ENCODE data around the gene IGLL5.

Gene IGLL5

GRCh38 chr22:22929381-22930221 is 42.0 kb downstream of the IGLL5 start:
- FAIRE-seq = no peak

GRCh38 chr22:22930222-22930497 is 42.5 kb downstream of the IGLL5 start:
- no peak for FAIRE-seq

GRCh38 chr22:22930571-22931556 is 43.2 kb downstream of the IGLL5 start:
- FAIRE-seq = no peak

GRCh38 chr22:22931557-22932270 is 44.1 kb downstream of the IGLL5 start:
- FAIRE-seq = no peak

- no peak for FAIRE-seq
Observed at GRCh38 chr22:22932512-22932941, 44.9 kb downstream of the IGLL5 start.

- no peak for FAIRE-seq
Observed at GRCh38 chr22:22933100-22933806, 45.6 kb downstream of the IGLL5 start.

GRCh38 chr22:22933807-22934542 is 46.4 kb downstream of the IGLL5 start:
- no peak for FAIRE-seq

- FAIRE-seq = no peak
Observed at GRCh38 chr22:22934543-22935055, 47.0 kb downstream of the IGLL5 start.

- no peak for FAIRE-seq
Observed at GRCh38 chr22:22935056-22935545, 47.5 kb downstream of the IGLL5 start.

GRCh38 chr22:22935546-22936157 is 48.0 kb downstream of the IGLL5 start:
- no peak for FAIRE-seq

GRCh38 chr22:22936180-22936914 is 48.7 kb downstream of the IGLL5 start:
- no peak for FAIRE-seq

GRCh38 chr22:22936915-22937656 is 49.5 kb downstream of the IGLL5 start:
- no peak for FAIRE-seq

GRCh38 chr22:22937894-22938480 is 50.4 kb downstream of the IGLL5 start:
- FAIRE-seq = no peak

- no peak for FAIRE-seq
Observed at GRCh38 chr22:22938672-22939587, 51.3 kb downstream of the IGLL5 start.

- FAIRE-seq = no peak
Observed at GRCh38 chr22:22939588-22940368, 52.2 kb downstream of the IGLL5 start.

GRCh38 chr22:22940961-22941605 is 53.5 kb downstream of the IGLL5 start:
- FAIRE-seq = no peak

All from TTC549 (cell line).